HG03439 (cell line): ENCODE measurements around the gene SPG7.
"Not testable (repeated sequence)": the region's sequence is repeated elsewhere in the genome, so short reads cannot be mapped to it uniquely, and the experiment has no call there.

Experiments
- ATAC-seq: cut with Tn5 transposase; IDR thresholded peaks from one replicate; pipeline ENCODE4 v1.9.1; 2021; ENCODE audit warnings: mild to moderate bottlenecking, moderate library complexity; ENCODE audit not compliant: unreplicated experiment

The SPG7 gene

DNA sequence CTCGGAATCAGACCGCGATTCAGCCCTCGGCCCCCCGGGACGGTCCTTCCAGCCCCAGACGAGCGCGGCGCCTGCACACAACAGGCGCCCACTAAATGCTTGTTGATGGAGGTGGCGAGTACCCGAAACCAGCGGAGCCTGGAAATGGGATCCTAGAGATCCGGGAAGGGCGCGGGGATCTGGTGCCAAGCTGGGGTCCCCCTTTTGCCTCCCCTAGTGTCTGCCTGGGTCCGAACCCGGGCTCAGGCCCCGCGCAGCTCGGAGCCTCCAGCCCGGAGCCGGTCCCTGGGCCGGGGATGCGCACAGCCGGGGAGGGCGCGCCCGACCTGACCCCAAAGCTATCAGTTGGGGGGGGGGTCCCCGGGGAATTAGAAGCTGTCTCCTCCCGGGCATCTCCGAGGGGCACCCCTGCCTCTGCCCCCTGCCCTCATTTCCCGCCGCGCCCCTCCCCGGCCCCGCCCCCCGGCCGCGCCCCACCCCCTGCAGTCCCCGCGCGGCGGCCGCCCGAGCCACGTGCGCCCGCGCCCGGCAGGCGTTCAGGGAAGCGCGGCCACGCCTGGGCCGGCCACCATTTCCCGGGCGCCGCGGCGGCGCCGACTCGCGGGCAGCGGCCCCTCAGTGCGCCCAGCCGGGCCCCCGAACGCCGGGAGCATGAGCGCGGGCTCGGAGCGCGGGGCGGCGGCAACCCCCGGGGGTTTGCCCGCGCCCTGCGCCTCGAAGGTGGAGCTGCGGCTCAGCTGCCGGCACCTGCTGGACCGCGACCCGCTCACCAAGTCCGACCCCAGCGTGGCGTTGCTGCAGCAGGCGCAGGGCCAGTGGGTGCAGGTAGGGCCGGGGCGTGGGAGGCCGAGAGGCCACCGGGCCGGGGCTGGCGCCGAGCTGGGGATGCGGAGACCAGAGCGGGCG lies 67.3 kb downstream of the SPG7 start, which contains the start of gene CPNE7:
TSS of gene CPNE7 (plus strand) at position 512 of the 906 bp plus-strand sequence. CDS start at position 652, 140 bp downstream.
- no peak for ATAC-seq

DNA sequence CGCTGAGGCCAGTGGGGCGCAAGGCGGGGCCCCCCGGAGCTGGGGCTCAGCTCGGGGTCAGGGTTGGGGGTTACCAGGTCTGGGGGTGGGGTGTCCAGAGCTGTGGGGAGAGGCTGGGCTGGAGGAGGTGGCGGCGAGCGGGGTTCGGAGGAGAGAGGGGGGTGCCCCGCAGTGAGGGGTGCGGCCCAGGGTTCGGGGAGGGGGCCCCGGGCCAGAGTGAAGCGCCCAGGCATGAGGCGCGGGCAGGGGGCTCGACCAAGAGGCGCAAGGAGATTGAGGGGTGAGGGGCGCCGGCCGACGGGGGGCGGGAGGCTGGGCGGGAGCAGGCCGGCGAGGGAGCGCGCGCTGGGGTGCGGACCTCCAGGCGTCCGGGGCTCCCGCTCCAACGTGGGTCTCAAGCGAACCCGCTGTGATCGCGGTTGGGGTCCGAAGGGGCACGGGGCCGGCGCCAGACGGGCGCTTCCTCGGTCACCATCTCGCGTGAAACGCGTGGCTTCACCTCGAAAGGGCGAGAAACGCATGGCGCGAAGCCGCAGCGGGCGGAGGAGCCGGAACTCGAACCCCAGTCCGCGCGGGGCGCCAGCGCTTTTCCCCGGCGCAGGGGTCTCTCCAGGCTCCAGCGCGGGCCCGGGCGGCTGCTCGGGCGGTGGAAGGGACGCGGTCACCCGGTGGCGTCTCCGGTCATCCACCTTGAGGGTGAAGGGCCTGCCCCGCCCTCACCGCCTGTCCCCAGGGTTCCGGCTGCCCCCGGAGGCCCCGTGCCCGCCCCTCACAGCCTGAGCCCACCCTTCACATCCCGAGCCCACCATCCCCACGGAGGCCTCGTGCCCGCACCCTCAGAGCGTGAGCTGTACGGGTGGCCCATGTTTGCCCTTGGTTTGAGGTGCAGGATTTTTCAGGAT lies 68.2 kb downstream of the SPG7 start:
- no peak for ATAC-seq

DNA sequence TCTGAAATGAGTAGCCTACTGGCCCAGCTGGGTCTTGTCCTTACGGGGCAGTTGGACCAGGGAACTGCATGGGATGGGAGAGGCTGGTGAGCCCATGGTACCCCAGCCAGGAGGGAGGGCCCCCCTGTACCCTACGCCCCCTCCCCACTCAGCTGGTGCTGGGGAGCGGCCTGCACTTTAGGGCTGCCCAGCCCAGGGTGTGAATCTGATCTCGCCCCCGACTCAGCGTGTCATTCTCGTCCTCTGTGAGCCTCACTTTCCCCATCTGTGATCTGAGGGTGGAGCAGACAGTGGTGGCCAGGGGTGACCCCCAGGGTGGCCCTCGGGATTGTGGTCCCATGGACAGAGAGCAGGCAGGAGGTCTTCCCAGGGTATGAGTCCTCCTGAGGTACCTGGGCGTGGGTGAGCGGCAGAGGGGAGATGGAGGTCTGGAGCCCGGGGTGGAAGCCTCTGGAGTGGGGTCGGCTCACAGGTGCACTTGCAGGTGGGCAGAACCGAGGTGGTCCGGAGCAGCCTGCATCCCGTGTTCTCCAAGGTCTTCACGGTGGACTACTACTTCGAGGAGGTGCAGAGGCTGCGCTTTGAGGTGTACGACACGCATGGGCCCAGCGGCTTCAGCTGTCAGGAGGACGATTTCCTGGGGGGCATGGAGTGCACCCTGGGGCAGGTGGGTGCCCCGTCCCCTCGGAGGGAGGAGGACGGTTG lies 69.0 kb downstream of the SPG7 start:
- ATAC-seq: no peak

DNA sequence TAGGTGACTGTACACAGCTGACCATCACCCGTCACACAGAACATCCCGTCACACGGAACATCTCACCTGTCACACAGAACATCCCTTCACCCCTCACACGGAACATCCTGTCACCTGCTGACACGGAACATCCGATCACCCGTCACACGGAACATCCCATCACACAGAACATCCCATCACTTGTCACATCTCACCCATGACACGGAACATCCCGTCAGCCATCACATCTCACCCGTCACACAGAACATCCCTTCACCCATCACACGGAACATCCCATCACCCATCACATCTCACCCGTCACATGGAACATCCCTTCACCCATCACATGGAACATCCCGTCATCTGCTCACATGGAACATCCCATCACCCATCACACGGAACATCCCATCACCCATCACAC lies 71.1 kb downstream of the SPG7 start:
- no peak for ATAC-seq

DNA sequence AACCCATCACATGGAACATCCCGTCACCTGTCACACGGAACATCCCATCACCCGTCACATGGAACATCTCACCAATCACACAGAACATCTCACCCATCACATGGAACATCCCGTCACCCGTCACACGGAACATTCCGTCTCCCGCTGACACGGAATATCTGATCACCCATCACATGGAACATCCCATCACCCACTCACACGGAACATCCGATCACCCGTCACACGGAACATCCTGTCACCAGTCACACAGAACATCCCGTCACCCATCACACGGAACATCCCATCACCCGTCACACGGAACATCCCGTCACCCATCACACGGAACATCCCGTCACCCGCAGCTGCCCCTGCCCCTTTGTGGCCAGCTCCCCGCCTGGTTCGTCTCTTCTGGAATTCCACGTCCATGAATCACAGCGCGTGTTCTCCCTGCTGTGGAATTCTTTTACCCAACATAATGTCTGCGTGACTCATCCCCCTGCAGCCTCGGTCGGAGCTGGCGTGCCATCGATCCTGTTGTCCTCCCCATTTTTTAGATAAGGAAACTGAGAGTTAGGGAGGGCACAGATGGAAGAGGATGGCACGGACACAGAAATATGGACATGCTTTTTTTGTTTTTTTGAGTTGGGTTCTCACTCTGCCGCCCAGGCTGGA lies 73.0 kb downstream of the SPG7 start:
- no peak for ATAC-seq

DNA sequence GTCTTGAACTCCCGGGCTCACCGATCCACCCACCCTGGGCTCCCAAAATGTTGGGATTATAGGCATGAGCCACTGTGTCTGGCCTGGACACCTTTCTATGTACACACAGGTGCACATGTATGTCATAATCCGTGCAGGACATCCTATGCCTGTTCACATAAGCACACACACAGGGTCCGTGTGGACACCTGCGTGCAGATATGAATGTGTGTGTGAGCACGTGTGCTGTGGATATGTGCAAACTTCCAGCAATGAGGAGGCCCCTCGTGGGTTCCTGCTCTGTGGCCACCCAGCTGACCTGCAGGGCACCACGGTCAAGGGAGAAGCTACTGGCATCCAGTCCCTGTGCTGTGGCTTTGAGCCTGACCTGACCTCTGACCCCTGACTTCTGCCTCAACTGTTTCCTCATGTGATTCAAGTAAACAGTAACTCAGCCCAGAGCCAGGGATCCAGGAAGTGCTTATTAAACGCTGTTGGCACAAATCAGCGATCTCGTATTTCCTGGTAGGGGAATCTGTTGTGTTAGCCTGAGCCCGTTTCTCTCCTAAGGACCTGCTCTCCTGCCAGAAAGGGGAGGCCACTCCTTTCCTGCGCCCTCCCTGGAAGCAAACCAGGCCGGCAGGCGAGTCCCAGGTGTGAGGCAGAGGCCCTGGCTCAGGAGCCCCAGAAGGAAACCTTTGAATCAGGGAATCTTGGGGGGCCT lies 73.8 kb downstream of the SPG7 start:
- no peak for ATAC-seq

DNA sequence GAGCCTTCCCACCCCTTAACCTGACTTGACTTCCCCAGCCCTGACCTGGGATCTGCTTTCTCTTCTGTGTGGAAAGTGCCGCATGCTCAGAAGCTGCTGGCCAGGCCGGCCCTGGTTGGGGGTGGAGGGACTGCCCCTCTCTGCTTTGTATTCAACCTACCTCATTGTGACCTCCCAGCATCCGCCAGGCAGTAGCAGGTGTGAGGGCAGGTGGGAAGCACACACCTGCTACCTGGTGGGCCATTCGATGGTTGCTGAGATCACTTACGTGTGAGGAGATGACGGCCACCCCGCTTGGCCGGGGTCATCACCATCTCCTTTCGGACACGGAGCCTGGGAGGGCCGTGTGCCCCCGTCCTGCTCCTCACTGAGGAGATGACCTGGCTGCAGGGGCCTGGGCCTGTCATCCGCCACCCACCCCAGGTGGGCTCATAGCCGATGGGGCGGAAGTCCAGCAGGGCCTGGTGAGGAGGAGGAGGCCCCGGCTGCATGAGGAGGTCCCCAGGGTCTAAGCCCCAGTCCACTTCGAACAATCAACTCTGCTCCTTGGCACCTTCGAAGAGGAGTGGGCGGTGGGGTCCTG lies 74.5 kb downstream of the SPG7 start:
- no peak for ATAC-seq

DNA sequence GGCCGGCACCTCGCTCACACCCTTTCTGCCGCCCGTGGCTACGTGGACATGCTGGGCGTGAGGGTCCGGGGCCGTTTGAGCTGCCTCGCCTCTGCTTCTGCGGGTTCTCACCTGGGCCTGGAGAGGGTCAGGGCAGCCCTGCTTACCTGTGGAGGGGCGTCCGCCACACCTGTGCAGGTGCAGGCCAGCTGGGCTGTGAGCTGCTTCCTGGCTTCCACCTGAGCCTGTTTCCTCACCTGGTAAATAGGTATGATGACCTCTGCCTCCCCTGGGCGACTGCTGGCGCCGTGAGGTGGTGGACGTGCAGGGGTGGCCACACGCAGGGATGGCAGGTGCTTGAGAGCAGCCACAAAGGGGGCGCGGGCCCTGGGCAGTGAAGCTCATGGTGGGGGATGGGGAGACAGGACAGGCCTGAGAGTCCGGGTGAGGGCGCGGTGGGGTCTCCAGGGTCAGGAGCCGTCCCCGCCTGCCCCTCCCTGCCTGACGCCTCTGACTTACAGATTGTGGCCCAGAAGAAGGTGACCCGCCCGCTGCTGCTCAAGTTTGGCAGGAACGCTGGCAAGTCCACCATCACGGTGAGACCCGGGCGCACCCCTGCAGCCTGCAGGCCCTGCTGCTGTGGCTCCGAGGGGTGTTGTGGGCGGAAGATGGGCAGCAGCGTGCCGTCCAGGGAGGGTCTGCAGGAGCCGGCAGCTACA lies 75.1 kb downstream of the SPG7 start:
- ATAC-seq: no peak

DNA sequence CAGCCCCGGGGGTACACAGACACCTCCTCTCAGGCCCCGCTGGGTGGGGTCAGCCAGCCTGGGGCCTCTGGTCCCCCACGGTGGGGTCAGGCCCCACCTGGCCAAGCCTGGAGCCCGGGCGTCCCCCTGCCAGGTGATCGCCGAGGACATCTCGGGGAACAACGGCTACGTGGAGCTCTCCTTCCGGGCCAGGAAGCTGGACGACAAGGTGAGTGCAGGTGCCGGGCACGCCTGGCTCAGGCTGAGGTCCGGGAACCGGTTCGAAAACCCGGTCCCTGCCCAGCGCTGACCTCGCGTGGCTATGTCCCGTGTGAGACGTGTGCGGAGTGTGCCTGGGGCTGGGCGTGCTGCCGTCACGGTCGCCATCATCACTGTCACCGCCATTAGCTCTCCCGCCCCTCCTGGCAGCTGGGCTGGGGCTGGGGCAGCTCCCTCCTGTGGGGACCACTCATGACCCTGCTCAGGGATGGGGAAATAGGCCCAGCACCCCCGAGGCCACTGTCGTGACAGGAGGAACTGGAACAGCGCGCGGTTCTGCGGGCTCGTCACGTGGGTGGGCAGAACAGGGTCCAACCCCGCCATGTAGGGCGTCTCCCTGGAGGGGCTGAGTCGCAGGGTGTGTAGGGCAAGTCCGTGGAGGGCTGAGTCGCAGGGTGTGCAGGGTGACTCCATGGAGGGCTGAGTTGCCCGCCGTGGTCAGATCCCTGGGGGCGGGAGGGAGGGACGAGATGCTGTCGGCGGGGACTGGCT lies 75.9 kb downstream of the SPG7 start:
- no peak for ATAC-seq

DNA sequence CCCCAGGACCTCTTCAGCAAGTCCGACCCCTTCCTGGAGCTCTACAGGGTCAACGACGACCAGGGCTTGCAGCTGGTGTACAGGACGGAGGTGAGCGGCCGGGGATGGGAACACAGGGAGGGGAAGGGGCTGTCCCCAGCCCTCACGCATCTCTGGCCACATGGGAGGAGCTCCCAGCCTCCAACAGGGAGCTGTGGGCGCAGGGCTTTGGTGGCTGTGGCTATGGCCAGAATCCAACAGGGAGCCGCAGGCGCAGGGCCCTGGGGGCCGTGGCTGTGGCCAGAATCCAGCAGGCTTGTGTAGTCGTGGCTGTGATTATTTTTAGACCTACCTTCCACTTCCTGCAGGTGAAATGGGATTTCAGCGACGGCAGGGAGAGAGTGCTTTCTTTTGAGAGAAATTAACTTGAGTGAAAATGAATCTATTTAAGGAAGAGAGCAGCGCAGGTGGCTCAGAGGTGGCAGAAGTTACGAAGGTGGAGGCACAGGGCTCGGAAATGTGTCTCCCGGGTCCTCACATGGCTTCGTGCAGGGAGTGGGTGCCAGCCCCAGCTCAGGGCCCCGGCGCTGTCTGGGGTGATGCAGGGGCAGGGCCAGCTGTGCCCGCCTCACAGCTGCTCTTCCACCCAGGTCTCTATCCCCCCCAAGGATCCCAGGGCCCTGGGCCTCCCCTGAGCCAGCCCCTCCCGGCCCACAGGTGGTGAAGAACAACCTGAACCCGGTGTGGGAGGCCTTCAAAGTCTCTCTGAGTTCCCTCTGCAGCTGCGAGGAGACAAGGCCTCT lies 76.8 kb downstream of the SPG7 start:
- ATAC-seq: no peak

DNA sequence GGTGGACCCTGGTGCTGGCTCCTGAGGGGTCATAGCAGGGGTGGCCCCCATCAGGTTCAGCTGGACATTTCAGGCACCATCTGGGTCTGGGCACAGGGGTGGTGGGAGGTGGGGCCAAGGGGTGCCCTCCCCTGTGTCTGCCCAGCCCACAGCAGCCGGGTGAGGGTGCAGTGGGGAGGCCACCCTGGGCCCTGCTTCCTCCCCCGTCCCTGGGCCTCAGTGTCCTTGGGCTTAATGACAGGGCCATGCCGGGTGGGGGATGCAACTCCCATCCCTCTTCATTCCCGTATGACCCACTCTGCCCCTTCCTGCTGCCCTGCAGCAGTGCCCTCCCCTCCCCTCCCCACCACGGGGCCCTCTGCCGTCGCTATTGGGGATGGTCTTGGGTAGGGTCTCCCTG lies 78.0 kb downstream of the SPG7 start:
- ATAC-seq: no peak

DNA sequence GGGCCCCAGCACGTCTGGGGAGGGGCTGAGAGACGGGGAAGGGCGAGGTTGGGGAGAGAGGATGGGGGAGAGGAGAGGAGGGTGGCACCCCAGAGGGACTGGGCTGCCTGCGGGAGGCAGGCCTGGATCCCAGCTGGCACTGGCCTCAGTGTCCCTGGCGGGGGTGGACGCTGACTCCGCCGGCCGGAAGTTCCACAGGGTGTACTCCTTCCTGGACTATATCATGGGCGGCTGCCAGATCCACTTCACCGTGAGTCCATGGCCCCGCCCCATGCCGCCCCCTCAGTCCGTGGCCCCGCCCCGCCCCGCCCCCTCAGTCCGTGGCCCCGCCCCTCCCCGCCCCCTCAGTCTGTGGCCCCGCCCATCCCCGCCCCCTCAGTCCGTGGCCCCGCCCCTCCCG lies 78.7 kb downstream of the SPG7 start:
- no peak for ATAC-seq

DNA sequence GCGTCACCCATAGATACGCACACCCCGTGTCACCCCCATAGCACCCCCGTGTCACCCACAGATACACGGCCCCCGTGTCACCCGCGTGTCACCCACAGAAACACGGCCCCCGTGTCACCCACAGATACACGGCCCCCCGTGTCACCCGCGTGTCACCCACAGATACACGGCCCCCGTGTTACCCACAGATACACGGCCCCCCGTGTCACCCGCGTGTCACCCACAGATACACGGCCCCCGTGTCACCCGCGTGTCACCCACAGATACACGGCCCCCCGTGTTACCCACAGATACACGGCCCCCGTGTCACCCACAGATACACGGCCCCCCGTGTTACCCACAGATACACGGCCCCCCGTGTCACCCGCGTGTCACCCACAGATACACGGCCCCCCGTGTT lies 79.5 kb downstream of the SPG7 start:
- ATAC-seq: not testable (repeated sequence)

DNA sequence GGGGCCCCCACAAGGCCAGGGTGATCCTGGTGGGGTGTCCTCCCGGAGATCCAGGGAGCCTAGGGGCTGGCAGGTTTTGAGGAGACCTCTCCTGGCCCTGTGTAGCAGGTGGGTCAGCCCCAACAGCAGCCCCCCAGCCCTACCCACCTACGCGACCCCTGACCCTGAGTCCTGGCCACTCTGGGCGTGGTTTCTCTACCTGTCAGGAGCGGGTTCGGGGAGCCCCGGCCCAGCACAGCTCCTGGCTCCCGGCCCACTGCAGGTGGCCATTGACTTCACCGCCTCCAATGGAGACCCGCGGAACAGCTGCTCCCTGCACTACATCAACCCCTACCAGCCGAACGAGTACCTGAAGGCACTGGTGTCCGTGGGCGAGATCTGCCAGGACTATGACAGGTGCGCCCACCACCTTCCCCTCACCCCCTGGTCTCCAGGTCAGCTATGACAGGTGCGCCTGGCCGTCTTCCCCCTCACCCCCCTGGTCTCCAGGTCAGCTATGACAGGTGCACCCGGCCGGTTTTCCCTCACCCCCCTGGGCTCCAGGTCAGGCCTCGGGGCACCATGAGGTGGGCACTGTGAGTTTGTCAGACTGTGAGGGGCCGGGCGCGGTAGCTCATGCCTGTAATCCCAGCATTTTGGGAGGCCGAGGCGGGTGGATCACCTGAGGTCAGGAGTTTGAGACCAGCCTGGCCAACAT lies 80.4 kb downstream of the SPG7 start:
- no peak for ATAC-seq

DNA sequence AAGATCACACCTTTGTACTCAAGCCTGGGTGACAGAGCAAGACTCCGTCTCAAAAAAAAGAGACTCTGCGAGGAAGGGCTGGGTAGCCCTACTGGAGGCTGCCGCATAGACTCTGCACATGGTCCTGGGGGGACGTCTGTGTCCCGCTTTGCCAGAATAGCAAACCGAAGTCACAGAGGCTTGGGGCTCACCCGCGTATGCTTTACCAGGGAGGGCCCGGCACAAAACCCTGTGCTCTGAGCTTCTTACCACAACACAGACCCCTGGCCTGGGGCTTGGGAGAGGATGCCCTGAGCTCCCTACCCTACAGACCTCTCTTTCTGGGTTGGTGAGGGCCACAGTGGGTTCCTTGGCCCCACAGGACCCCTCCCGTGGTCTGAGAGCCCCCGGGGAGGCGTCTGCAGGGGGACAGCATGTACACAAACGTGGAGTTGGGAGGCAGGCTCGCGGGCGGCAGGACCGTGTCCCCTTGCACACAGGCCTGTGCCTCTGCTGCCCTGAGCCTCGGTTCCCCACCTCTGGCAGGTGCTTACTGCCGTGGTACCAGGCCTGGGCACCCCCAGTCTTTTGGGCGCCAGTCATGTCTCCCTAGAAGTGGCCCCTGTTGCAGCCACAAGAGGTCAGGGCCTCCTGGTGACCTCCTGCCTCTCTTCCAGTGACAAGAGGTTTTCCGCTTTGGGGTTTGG lies 81.2 kb downstream of the SPG7 start:
- ATAC-seq: no peak

DNA sequence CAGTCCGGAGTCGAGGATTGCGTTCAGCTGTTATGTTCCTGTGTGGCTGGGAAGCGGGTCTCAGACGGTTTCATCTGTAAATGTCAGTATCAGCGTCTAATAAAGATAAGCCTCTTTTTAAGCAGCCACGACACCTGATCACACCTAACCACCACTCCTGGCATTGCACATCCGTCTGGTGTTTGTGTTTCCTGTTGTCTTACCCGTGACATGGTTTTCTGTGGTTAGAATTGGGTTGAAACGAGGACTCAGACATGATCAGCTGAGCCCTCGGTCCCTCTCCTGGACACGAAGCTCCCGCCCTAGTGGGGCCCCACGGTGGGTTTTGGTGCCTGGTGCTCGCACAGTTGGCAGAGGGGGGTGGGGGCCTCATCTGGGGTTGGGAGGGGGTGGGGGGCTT lies 85.6 kb downstream of the SPG7 start:
- no peak for ATAC-seq
